HG03039 (cell line): ENCODE data around the gene DR1.

Experiments
- ATAC-seq: cut with Tn5 transposase; IDR thresholded peaks from one replicate; pipeline ENCODE4 v1.9.1; 2021; ENCODE audit warnings: mild to moderate bottlenecking, moderate library complexity; ENCODE audit not compliant: unreplicated experiment

DR1 gene

GRCh38 chr1:93345633-93346420 is at the start of gene DR1:
Gene DR1 (plus strand): TSS chr1:93345907. CDS start chr1:93346646, 739 bp downstream.
- peak; percentile 66 for ATAC-seq

GRCh38 chr1:93296555-93297154 is 49.1 kb upstream of the DR1 start:
- no peak for ATAC-seq

GRCh38 chr1:93301131-93301530 is 44.6 kb upstream of the DR1 start:
- ATAC-seq: no peak

GRCh38 chr1:93302078-93302477 is 43.6 kb upstream of the DR1 start:
- no peak for ATAC-seq

GRCh38 chr1:93304716-93305138 is 41.0 kb upstream of the DR1 start:
- no peak for ATAC-seq

GRCh38 chr1:93306920-93307319 is 38.8 kb upstream of the DR1 start:
- no peak for ATAC-seq

- no peak for ATAC-seq
Observed at GRCh38 chr1:93313026-93313425, 32.7 kb upstream of the DR1 start.

- ATAC-seq: no peak
Observed at GRCh38 chr1:93317207-93317606, 28.5 kb upstream of the DR1 start.

GRCh38 chr1:93317943-93318342 is 27.8 kb upstream of the DR1 start:
- no peak for ATAC-seq

GRCh38 chr1:93321720-93322119 is 24.0 kb upstream of the DR1 start:
- ATAC-seq: no peak

- ATAC-seq: no peak
Observed at GRCh38 chr1:93322349-93322748, 23.4 kb upstream of the DR1 start.

- no peak for ATAC-seq
Observed at GRCh38 chr1:93323185-93323820, 22.4 kb upstream of the DR1 start.

- no peak for ATAC-seq
Observed at GRCh38 chr1:93324486-93325464, 20.9 kb upstream of the DR1 start.

GRCh38 chr1:93328809-93329760 is 16.6 kb upstream of the DR1 start:
- ATAC-seq: no peak

- ATAC-seq: no peak
Observed at GRCh38 chr1:93330196-93330595, 15.5 kb upstream of the DR1 start.

- no peak for ATAC-seq
Observed at GRCh38 chr1:93330617-93331016, 15.1 kb upstream of the DR1 start.

- no peak for ATAC-seq
Observed at GRCh38 chr1:93331412-93331811, 14.3 kb upstream of the DR1 start.

- no peak for ATAC-seq
Observed at GRCh38 chr1:93332368-93332767, 13.3 kb upstream of the DR1 start.

GRCh38 chr1:93338387-93339146 is 7.1 kb upstream of the DR1 start:
- ATAC-seq: no peak
